NCI-H2029 treated with DMSO at 0.1 percent for 48 hours (cell line): ENCODE measurements around the gene MRPL39.

ENCODE experiments used
- DNase-seq: peaks from one replicate; lab custom pipeline; 2025; lab: John Stamatoyannopoulos, UW

MRPL39 gene

GRCh38 chr21:25536752-25537151 lies 70.5 kb downstream of the MRPL39 start:
- no peak for DNase-seq

DNA sequence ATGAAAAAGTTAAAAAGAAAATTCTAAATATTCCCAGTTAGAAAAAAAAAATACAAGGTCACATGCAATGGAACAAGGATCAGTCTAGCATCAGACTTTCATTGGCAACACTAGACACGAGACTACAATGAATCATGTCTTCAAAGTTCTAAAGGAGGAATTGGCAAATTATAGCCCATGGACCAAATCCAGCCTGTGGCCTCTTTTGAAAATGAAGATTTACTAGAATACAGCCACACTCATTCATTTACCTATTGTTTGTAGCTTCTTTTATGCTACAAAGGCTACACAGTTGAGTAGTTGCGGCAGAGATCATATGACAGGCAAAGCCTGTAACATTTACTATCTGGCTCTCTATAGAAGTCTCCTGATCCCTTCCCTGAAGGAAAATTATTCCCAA lies 71.4 kb downstream of the MRPL39 start:
- DNase-seq: no peak
